Thymus (tissue), 11 donors: Measurements from ENCODE around the gene SEMA4C. TPM values are rescaled to one million over a fixed set of nuclear protein-coding genes. Genes with fewer than 3 reads are reported as not detected.

ENCODE experiments used
- DNase-seq, 9 donors: peaks; one replicate each; pipeline ENCODE4 v3.0.0-alpha.2; 2013; ENCODE audit warnings: low spot score in 9 of 9, low read depth in 6 of 9, missing footprints in 1 of 9
- H3K27ac ChIP-seq, 2 donors: one replicate each; pipeline ENCODE4 v1.5.1; 2013; ENCODE audit warnings: control low read depth in 1 of 2, low read depth in 1 of 2, low read length in 1 of 2, mild to moderate bottlenecking in 1 of 2, moderate library complexity in 1 of 2
- H3K27me3 ChIP-seq, 2 donors: one replicate each; pipeline ENCODE4 v1.5.1; 2013; ENCODE audit warnings: low read length in 1 of 2; ENCODE audit not compliant: control insufficient read depth in 2 of 2, insufficient read depth in 1 of 2
- H3K36me3 ChIP-seq, 2 donors: one replicate each; pipeline ENCODE4 v1.5.1; 2013; ENCODE audit warnings: low read length in 1 of 2, mild to moderate bottlenecking in 1 of 2, moderate library complexity in 1 of 2; ENCODE audit not compliant: control insufficient read depth in 2 of 2, insufficient read depth in 2 of 2
- H3K4me1 ChIP-seq, 2 donors: one replicate each; pipeline ENCODE4 v1.5.1; 2013; ENCODE audit warnings: low read length in 2 of 2; ENCODE audit not compliant: control insufficient read depth in 2 of 2, insufficient read depth in 2 of 2
- H3K4me3 ChIP-seq, 2 donors: one replicate each; pipeline ENCODE4 v1.5.1; 2013; ENCODE audit warnings: low read length in 2 of 2, control low read depth in 1 of 2, mild to moderate bottlenecking in 1 of 2
- H3K9me3 ChIP-seq, 2 donors: one replicate each; pipeline ENCODE4 v1.5.1; 2013; ENCODE audit warnings: low read length in 1 of 2, mild to moderate bottlenecking in 1 of 2; ENCODE audit not compliant: control insufficient read depth in 2 of 2, insufficient read depth in 1 of 2
- WGBS: extraction: QIAGEN DNeasy Blood & Tissue Kit; methylation state at CpG from one replicate; pipeline ENCODE4 v1.1.7; 2013; 5-methylcytosine and 5-hydroxymethylcytosine counted together
- polyA plus RNA-seq: library from polyadenylated mRNA; stranded (reverse); fragments of 200-250 nt; gene quantifications from one replicate; pipeline ENCODE4 v1.2.3, GENCODE V29; 2013
- total RNA-seq: library from RNA; stranded (reverse); fragments of 120-200 nt; gene quantifications from one replicate; pipeline ENCODE4 v1.2.4, GENCODE V29; 2013
- donor health status: healthy.

SEMA4C gene
- total and polyA plus RNA-seq, 2 donors, result 9.8 to 14.1 TPM

GRCh38 chr2:96859099-96859649 is 10.7 kb downstream of the SEMA4C start:
- H3K9me3 ChIP-seq, result no peaks in the 10 kb centered on the region
- 91% methylated on average over 11 of the region's 11 CpGs for WGBS
- peaks cover 11 to 30% of the 10 kb centered on the region in 2 donors for H3K4me1 ChIP-seq
- no peak overlapping the region for H3K27ac ChIP-seq
- H3K36me3 ChIP-seq, result peaks cover 3% of the 10 kb centered on the region in 2 donors
- peaks cover 0 to 21% of the 10 kb centered on the region in 2 donors for H3K27me3 ChIP-seq
- no peak for DNase-seq
- H3K4me3 ChIP-seq, result no peak overlapping the region

- Histone ChIP-seq H3K27ac (peak within 1 kb of the TSS; percentile 84 to 92), H3K4me1 (peaks cover 11 to 30% of the 10 kb centered on the region in 2 donors), H3K27me3 (peaks cover 0 to 19% of the 10 kb centered on the region in 2 donors), H3K9me3 (no peaks in the 10 kb centered on the region), H3K4me3 (peak within 1 kb of the TSS; percentile 71 to 92), H3K36me3 (peaks cover 11 to 15% of the 10 kb centered on the region in 2 donors)
- DNase-seq, result peak; percentile 95 to 99 (median 99)
- under 1% methylated on average over 81 of the region's 81 CpGs for WGBS
Measured at GRCh38 chr2:96857667-96858372, 12.1 kb downstream of the SEMA4C start, which contains the start of gene ANKRD39. Gene ANKRD39, minus strand, starts transcription at chr2:96858016. Its CDS starts 29 bp downstream, at chr2:96857987.

GRCh38 chr2:96856776-96857666 is 12.9 kb downstream of the SEMA4C start:
- Histone ChIP-seq H3K4me1 (peaks cover 11 to 30% of the 10 kb centered on the region in 2 donors), H3K36me3 (peaks cover 15 to 18% of the 10 kb centered on the region in 2 donors)

GRCh38 chr2:96853321-96853720 is 16.6 kb downstream of the SEMA4C start:
- peaks cover 11 to 12% of the 10 kb centered on the region in 2 donors for H3K4me1 ChIP-seq
- no peaks in the 10 kb centered on the region for H3K27me3 ChIP-seq
- H3K4me3 ChIP-seq, result no peak overlapping the region
- DNase-seq, result no peak
- H3K36me3 ChIP-seq, result peaks cover 38 to 44% of the 10 kb centered on the region in 2 donors
- WGBS, result 98% methylated on average over 15 of the region's 15 CpGs
- H3K9me3 ChIP-seq, result no peaks in the 10 kb centered on the region
- H3K27ac ChIP-seq, result no peak overlapping the region

More at GRCh38 chr2:96856776-96857666, 12.9 kb downstream of the SEMA4C start:
- Histone ChIP-seq H3K27ac (peak overlapping the region in 1 of 2 donors; percentile 84), H3K27me3 (peaks cover 0 to 19% of the 10 kb centered on the region in 2 donors), H3K9me3 (no peaks in the 10 kb centered on the region), H3K4me3 (peak overlapping the region; percentile 71 to 92)
- 16% methylated on average over 27 of the region's 27 CpGs for WGBS
- peak in 5 of 9 donors; percentile 35 to 76 (median 47) for DNase-seq

- no peak for DNase-seq
- WGBS, result 96% methylated on average over 6 of the region's 6 CpGs
- H3K36me3 ChIP-seq, result peaks cover 43 to 49% of the 10 kb centered on the region in 2 donors
Measured at GRCh38 chr2:96852667-96853066, 17.2 kb downstream of the SEMA4C start.

GRCh38 chr2:96848264-96848663 is 21.6 kb downstream of the SEMA4C start:
- Histone ChIP-seq H3K4me1 (no peaks in the 10 kb centered on the region), H3K9me3 (no peaks in the 10 kb centered on the region), H3K27ac (no peak overlapping the region), H3K4me3 (no peak overlapping the region), H3K27me3 (no peaks in the 10 kb centered on the region), H3K36me3 (peaks cover 46 to 49% of the 10 kb centered on the region in 2 donors)
- no peak for DNase-seq
- 98% methylated on average over 9 of the region's 9 CpGs for WGBS

More at GRCh38 chr2:96852667-96853066, 17.2 kb downstream of the SEMA4C start:
- Histone ChIP-seq H3K27me3 (no peaks in the 10 kb centered on the region), H3K9me3 (no peaks in the 10 kb centered on the region), H3K4me3 (no peak overlapping the region), H3K4me1 (peaks cover 11 to 12% of the 10 kb centered on the region in 2 donors), H3K27ac (no peak overlapping the region)

- Histone ChIP-seq H3K4me1 (no peaks in the 10 kb centered on the region), H3K27ac (no peak overlapping the region), H3K4me3 (no peak overlapping the region), H3K27me3 (no peaks in the 10 kb centered on the region), H3K36me3 (peaks cover 40 to 47% of the 10 kb centered on the region in 2 donors), H3K9me3 (no peaks in the 10 kb centered on the region)
- no peak for DNase-seq
- 96% methylated on average over 10 of the region's 10 CpGs for WGBS
Measured at GRCh38 chr2:96847586-96847985, 22.3 kb downstream of the SEMA4C start.

GRCh38 chr2:96846825-96847224 is 23.1 kb downstream of the SEMA4C start:
- H3K36me3 ChIP-seq, result peaks cover 36 to 41% of the 10 kb centered on the region in 2 donors
- WGBS, result 97% methylated on average over 5 of the region's 5 CpGs
- no peaks in the 10 kb centered on the region for H3K4me1 ChIP-seq
- no peaks in the 10 kb centered on the region for H3K9me3 ChIP-seq
- DNase-seq, result no peak
- H3K27ac ChIP-seq, result no peak overlapping the region
- no peak overlapping the region for H3K4me3 ChIP-seq
- H3K27me3 ChIP-seq, result no peaks in the 10 kb centered on the region
